Erythroblast (primary cell): Measurements from ENCODE around the gene WDR82.

ENCODE experiments used
- GATA1 ChIP-seq: IDR thresholded peaks from 2 replicates; pipeline ENCODE4 v1.6.1; 2011; ENCODE audit warnings: low read depth, mild to moderate bottlenecking, control low read depth, low read length, moderate library complexity
- POLR2A ChIP-seq: IDR thresholded peaks from 2 replicates; pipeline ENCODE4 v1.6.1; 2011; ENCODE audit warnings: mild to moderate bottlenecking, low read length

DNA sequence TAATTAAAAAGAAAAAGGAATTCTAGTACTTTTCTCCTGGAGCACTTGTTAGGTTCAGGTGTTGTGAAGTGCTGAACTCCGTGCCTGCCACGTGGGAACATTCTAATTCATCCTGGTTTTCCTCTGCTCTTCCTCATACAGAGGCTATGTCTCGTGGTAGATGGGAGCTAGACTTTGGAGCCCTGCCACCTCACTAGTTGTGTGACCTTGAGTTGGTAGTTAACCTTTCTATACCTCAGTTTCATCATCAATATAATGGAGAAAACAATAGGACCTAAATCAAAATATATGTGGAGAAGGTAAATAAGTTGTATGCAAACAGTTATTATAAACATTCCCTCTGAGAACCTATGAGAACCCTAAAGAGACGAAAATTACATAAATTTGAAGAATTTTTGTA is 69.9 kb downstream of the WDR82 start:
- no peak for TF ChIP-seq POLR2A
- no peak for TF ChIP-seq GATA1
